Upper lobe of right lung (tissue), 1 donor: Measurements from ENCODE around the gene NAALADL2. TPM values are rescaled to one million over a fixed set of nuclear protein-coding genes. Genes with fewer than 3 reads are reported as not detected.

Source experiments
- ATAC-seq: fragments of 200-7000 bp; cut with Tn5 transposase; one replicate; pipeline ENCODE4 v1.9.1; 2020; ENCODE audit warnings: mild to moderate bottlenecking, moderate library complexity
- DNase-seq: peaks from one replicate; pipeline ENCODE4 v3.0.0-alpha.2; 2020
- H3K27ac ChIP-seq: fragments of 200-600 bp; one replicate; pipeline ENCODE4 v1.8.0; 2022
- H3K27me3 ChIP-seq: fragments of 200-600 bp; one replicate; pipeline ENCODE4 v1.8.0; 2022; ENCODE audit warnings: mild to moderate bottlenecking
- H3K36me3 ChIP-seq: fragments of 200-600 bp; one replicate; pipeline ENCODE4 v1.8.0; 2022
- H3K4me1 ChIP-seq: fragments of 200-600 bp; one replicate; pipeline ENCODE4 v1.8.0; 2022
- H3K4me3 ChIP-seq: fragments of 200-600 bp; one replicate; pipeline ENCODE4 v1.8.0; 2022; ENCODE audit warnings: mild to moderate bottlenecking
- H3K9me3 ChIP-seq: fragments of 200-600 bp; one replicate; pipeline ENCODE4 v1.8.0; 2022
- intact Hi-C: fragments of 100-400 bp; cut with DNase I; formaldehyde crosslinking; loops from one replicate; pipeline ENCODE4 v1.11.0; 2022
- total RNA-seq: library from RNA; stranded (reverse); fragmentation: NEBNext Ultra II Directional; extraction: Animal tissue kit (Norgen Biotek cat#: 25700); gene quantifications from one replicate; pipeline ENCODE4 v1.2.1, GENCODE V29; 2021
- TF ChIP-seq, protein P1 (sequence below): fragments of 200-600 bp; IDR thresholded peaks from one replicate; pipeline ENCODE4 v1.8.0; 2022; ENCODE audit warnings: antibody characterized with exemption
- donor health status: DM: no; HTN: yes; CAD: no; lungs with severe emphysema.

The NAALADL2 gene
- total RNA-seq, 1 donor from 2014 or later, result 8.5 TPM

DNA sequence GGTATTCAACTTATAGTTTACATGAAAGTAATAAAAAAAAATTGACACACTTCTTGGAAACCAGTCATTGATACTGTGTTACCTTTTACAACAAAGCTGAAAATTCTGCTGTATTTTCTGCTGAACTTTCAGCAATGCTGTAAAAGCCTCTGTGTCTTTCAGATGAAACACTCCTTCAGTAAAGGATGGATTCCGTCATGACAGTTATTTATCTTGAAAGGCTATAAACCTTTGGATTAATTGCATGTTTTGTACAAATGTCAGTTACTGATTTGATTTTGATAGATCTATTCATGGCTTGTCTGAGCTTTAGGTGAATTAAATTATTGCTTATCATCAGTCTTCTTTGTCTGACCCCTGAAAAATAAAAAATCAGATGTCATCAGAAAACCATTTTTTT, 355.1 kb downstream of the NAALADL2 start:
- Histone ChIP-seq H3K27ac (no peak overlapping the region), H3K9me3 (no peaks in the 10 kb centered on the region), H3K36me3 (no peaks in the 10 kb centered on the region), H3K4me3 (no peak overlapping the region), H3K27me3 (no peaks in the 10 kb centered on the region), H3K4me1 (no peaks in the 10 kb centered on the region)
- ATAC-seq (no peak), DNase-seq (no peak)
- intact Hi-C loops, result no loop called here
- TF ChIP-seq, protein P1, sequence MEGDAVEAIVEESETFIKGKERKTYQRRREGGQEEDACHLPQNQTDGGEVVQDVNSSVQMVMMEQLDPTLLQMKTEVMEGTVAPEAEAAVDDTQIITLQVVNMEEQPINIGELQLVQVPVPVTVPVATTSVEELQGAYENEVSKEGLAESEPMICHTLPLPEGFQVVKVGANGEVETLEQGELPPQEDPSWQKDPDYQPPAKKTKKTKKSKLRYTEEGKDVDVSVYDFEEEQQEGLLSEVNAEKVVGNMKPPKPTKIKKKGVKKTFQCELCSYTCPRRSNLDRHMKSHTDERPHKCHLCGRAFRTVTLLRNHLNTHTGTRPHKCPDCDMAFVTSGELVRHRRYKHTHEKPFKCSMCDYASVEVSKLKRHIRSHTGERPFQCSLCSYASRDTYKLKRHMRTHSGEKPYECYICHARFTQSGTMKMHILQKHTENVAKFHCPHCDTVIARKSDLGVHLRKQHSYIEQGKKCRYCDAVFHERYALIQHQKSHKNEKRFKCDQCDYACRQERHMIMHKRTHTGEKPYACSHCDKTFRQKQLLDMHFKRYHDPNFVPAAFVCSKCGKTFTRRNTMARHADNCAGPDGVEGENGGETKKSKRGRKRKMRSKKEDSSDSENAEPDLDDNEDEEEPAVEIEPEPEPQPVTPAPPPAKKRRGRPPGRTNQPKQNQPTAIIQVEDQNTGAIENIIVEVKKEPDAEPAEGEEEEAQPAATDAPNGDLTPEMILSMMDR, result no peak

DNA sequence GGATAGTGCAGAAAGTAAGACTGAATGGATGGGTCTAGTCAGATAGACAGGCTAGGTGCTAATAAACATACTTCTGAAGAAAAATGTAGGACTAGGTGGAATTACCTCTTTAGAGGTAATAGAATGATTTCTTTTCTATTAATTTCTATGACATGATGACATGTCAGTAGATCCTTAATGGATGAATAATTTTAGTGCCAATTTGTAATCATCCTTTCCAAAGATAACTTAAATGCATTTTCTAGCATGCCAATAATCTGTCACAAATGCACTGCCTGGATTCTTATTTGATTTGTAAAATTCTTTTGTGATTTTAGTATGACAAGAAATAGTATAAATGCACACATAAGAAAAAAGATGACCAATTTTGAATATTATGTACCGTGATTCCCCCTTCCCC, 356.7 kb downstream of the NAALADL2 start:
- no peaks in the 10 kb centered on the region for H3K36me3 ChIP-seq
- intact Hi-C loops, result no loop called here
- ATAC-seq (no peak), DNase-seq (no peak)
- no peaks in the 10 kb centered on the region for H3K27me3 ChIP-seq
- H3K27ac ChIP-seq, result no peak overlapping the region
- no peak overlapping the region for H3K4me3 ChIP-seq
- H3K9me3 ChIP-seq, result no peaks in the 10 kb centered on the region
- H3K4me1 ChIP-seq, result no peaks in the 10 kb centered on the region
- TF ChIP-seq, protein P1, result no peak

DNA sequence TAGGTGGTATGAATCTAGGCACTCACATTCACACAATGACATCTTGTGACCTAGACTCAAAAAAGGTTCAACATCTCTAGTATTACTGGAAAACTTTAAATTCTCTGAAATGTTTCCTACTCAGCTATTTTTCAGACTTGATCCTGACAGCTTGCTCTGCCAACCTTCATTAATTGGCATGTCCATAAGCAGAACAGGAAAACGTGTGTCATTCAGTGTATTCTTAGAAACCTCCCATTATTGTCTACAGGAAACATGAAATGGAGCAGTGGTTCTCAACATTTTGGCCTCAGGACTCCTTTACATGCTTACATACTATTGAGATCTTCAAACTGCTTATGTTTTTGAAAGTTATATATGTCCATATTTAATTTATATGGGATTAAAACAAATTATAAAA, 363.2 kb downstream of the NAALADL2 start:
- H3K27me3 ChIP-seq, result no peaks in the 10 kb centered on the region
- H3K9me3 ChIP-seq, result no peaks in the 10 kb centered on the region
- H3K4me3 ChIP-seq, result no peak overlapping the region
- TF ChIP-seq, protein P1, result no peak
- ATAC-seq (no peak), DNase-seq (no peak)
- H3K36me3 ChIP-seq, result no peaks in the 10 kb centered on the region
- H3K27ac ChIP-seq, result no peak overlapping the region
- intact Hi-C loops, result no loop called here
- no peaks in the 10 kb centered on the region for H3K4me1 ChIP-seq

DNA sequence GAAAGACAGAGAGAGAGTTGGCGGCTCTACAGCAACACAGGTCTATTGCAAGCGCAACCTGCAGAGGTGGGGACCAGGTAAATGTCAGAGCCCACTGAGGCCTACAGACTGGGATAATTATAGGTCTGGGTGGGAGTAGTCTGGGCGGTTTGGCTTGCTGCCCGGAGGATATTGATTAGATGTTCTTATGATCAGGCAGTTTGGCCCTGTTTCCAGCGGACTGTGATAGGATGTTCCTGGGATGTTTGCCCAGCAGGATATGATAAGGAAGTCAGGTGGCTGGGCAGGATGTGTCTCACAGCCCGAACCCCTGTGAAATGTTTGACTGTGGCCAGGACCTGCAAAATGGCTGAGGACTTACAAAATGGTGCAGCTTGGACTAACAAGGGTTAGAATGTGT, 364.9 kb downstream of the NAALADL2 start:
- Histone ChIP-seq H3K4me3 (no peak overlapping the region), H3K9me3 (no peaks in the 10 kb centered on the region), H3K27me3 (no peaks in the 10 kb centered on the region), H3K36me3 (no peaks in the 10 kb centered on the region), H3K27ac (no peak overlapping the region), H3K4me1 (no peaks in the 10 kb centered on the region)
- DNase-seq, result no peak
- intact Hi-C loops, result no loop called here
- ATAC-seq, result no peak
- TF ChIP-seq, protein P1, result no peak

DNA sequence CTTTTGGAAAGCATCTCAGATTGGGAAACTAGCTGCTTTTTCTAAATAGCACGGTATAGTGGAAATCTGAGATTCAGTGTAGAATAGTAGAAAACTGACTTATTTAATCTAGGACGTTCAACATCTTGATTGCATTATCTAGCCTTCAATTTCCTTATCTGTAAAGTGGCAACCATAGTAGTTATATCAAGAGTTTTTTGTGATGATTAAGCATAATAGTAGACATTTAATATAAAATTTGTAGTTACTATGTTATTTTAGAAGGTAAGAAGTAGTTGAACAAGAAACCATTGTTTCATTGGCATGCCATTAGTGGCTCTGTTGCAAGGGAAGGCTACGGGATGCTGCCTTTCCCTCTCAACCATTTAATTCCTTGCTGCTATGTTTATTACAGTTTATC, 367.3 kb downstream of the NAALADL2 start:
- Histone ChIP-seq H3K4me3 (no peak overlapping the region), H3K9me3 (no peaks in the 10 kb centered on the region), H3K27me3 (no peaks in the 10 kb centered on the region), H3K36me3 (no peaks in the 10 kb centered on the region), H3K4me1 (no peaks in the 10 kb centered on the region), H3K27ac (no peak overlapping the region)
- DNase-seq (no peak), ATAC-seq (no peak)
- TF ChIP-seq, protein P1, result no peak
- intact Hi-C loops, result no loop called here

DNA sequence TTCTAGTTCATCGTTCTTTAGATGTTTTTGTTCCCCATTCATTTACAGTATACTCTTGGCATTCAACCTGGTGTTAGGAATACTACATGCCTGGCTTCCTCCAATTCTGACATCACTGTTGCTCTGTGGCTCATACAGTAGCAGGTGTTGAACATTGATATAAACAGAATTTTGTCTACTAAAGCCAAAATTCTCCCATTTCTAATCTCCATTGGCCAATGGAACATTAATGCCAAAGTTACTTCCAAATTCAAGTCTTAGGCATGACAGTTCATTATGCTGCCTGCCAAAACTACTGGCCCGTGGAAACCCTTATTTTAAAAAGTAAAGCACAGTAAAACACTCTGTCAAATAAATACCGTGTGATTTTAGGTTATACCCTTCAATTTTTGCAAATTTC, 368.0 kb downstream of the NAALADL2 start:
- TF ChIP-seq, protein P1, result no peak
- Histone ChIP-seq H3K27ac (no peak overlapping the region), H3K36me3 (no peaks in the 10 kb centered on the region), H3K27me3 (no peaks in the 10 kb centered on the region), H3K4me3 (no peak overlapping the region), H3K9me3 (no peaks in the 10 kb centered on the region), H3K4me1 (no peaks in the 10 kb centered on the region)
- DNase-seq (no peak), ATAC-seq (no peak)
- intact Hi-C loops, result no loop called here
